Left lung (tissue), 14 donors: ENCODE measurements around the gene PRM3. TPM values are rescaled to one million over a fixed set of nuclear protein-coding genes. Genes with fewer than 3 reads are reported as not detected.

ENCODE experiments used
- ATAC-seq: fragments of 200-7000 bp; cut with Tn5 transposase; one replicate; pipeline ENCODE4 v1.9.1; 2020; ENCODE audit warnings: moderate library complexity
- DNase-seq, 4 donors: peaks; one replicate each; pipeline ENCODE4 v3.0.0-alpha.2; 2013 to 2020
- H3K27ac ChIP-seq, 2 donors: fragments of 200-600 bp; sonication (generic) in 1 of 2; one replicate each; pipeline versions ENCODE4 v1.5.0 to v1.8.0; 2020 to 2021
- H3K27me3 ChIP-seq, 2 donors: fragments of 200-600 bp; sonication (generic) in 1 of 2; one replicate each; pipeline versions ENCODE4 v1.5.0 to v1.8.0; 2020 to 2021
- H3K36me3 ChIP-seq, 2 donors: fragments of 200-600 bp; sonication (generic) in 1 of 2; one replicate each; pipeline versions ENCODE4 v1.5.0 to v1.8.0; 2020 to 2021
- H3K4me1 ChIP-seq, 2 donors: fragments of 200-600 bp; one replicate each; pipeline ENCODE4 v1.8.0; 2021
- H3K4me3 ChIP-seq, 2 donors: fragments of 200-600 bp; sonication (generic) in 1 of 2; one replicate each; pipeline versions ENCODE4 v1.5.0 to v1.8.0; 2020 to 2021; ENCODE audit warnings: mild to moderate bottlenecking in 1 of 2
- H3K9me3 ChIP-seq, 2 donors: fragments of 200-600 bp; sonication (generic) in 1 of 2; one replicate each; pipeline versions ENCODE4 v1.5.0 to v1.8.0; 2020 to 2021
- CTCF ChIP-seq, 2 donors: fragments of 200-600 bp; sonication (generic) in 1 of 2; IDR thresholded peaks; one replicate each; pipeline versions ENCODE4 v1.5.0 to v1.8.0; 2021; ENCODE audit warnings: antibody characterized with exemption in 2 of 2
- intact Hi-C, 2 donors: fragments of 100-400 bp; cut with DNase I; formaldehyde crosslinking; loops; one replicate each; pipeline versions ENCODE4 v1.11.2 to v1.14.2; 2022
- long read RNA-seq, 12 donors: library from polyadenylated mRNA in 2 of 12; unstranded in 2 of 12; transcript quantifications; one replicate each; pipeline ENCODE4 v2.0.0 and lab custom pipeline, GENCODE V29; 2019 to 2026
- polyA plus RNA-seq, 6 donors: library from polyadenylated mRNA; unstranded; fragments of 120-200 nt; gene quantifications; one replicate each; pipeline ENCODE4 v1.2.1, GENCODE V29; 2013; ENCODE audit not compliant: insufficient read length in 6 of 6
- total RNA-seq, 2 donors: library from RNA; stranded (reverse); fragmentation: NEBNext Ultra II Directional; extraction: Animal tissue kit (Norgen Biotek cat#: 25700); gene quantifications; one replicate each; pipeline ENCODE4 v1.2.1, GENCODE V29; 2021
- donor health status: DM: no; HTN: yes; CAD: no.
- donor health status: DM: no; HTN: no; CAD: no.

The PRM3 gene
- not detected for total RNA-seq
- polyA plus RNA-seq: not detected
- long read RNA-seq, donor 1: 0 reads
- long read RNA-seq, donor 2: 0 reads
- long read RNA-seq, donor 3: 0 reads
- long read RNA-seq, donor 4: 0 reads
- long read RNA-seq, donor 5: 0 reads
- long read RNA-seq, donor 6: 0 reads
- long read RNA-seq, donor 7: 0 reads
- long read RNA-seq, donor 8: 0 reads
- long read RNA-seq, donor 9: 0 reads
- long read RNA-seq, donor 10: 0 reads
- long read RNA-seq, donor 11: 0 reads
- long read RNA-seq, donor 12: 0 reads

DNA sequence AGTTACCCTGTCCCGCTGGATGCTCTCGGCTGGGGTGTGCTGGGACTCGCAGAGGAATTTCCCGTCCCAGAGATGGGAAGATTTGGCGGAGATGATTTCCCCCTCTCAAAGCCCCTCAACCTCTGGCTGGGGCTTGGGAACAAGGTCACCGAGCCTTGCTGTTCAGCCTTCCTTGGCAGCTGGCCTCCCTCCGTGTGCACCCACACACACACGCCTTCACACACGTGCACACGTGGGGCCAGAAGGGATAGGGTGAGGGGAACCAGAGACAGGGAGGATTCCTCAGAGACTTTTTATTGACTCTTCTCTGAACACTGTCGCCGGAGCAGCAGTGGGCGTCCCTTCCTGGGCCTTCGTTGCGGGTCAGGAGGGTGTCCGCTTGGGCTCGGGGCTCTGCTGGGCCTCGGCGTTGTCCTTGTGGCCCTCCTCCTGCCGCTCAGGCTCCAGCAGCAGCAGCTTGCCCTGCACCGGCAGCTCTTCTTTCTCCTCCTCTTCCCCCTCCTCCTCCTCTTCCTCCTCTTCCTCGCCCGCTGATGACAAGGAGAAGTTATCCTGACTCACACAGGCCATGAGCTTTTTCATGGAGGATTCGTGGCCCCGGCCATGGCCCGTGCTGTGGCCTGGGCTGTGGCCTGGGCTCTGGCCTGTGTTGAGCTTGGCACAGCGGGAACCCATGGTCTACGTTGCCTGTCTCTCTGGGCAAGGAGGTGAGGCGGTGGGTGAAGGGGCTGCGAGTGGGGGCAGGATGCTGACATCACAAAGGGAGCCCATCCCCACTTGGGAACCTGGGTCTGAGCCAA is at the start of gene PRM3:
PRM3 (minus strand) TSS at position 709 of the 800 bp plus-strand sequence; CDS start at position 675, 34 bp downstream.
- no peaks in the 10 kb centered on the region for H3K36me3 ChIP-seq
- ATAC-seq (no peak), DNase-seq (no peak)
- intact Hi-C loops: no loop called here
- H3K27me3 ChIP-seq: no peaks in the 10 kb centered on the region
- no peak within 1 kb of the TSS for H3K4me3 ChIP-seq
- no peak for TF ChIP-seq CTCF (IDR thresholded peaks at IDR 0.05)
- no peaks in the 10 kb centered on the region for H3K9me3 ChIP-seq
- H3K4me1 ChIP-seq: no peaks in the 10 kb centered on the region
- H3K27ac ChIP-seq: no peak within 1 kb of the TSS

- ATAC-seq: no peak
- DNase-seq: no peak
- TF ChIP-seq CTCF (IDR thresholded peaks at IDR 0.05): no peak
- H3K4me3 ChIP-seq: no peak overlapping the region
- no peaks in the 10 kb centered on the region for H3K27me3 ChIP-seq
- H3K36me3 ChIP-seq: no peaks in the 10 kb centered on the region
- no peak overlapping the region for H3K27ac ChIP-seq
- intact Hi-C loops: no loop called here
- H3K4me1 ChIP-seq: peaks cover 1 to 22% of the 10 kb centered on the region in 2 donors
- H3K9me3 ChIP-seq: no peaks in the 10 kb centered on the region
Measured at GRCh38 chr16:11322823-11323222, 49.4 kb upstream of the PRM3 start.

DNA sequence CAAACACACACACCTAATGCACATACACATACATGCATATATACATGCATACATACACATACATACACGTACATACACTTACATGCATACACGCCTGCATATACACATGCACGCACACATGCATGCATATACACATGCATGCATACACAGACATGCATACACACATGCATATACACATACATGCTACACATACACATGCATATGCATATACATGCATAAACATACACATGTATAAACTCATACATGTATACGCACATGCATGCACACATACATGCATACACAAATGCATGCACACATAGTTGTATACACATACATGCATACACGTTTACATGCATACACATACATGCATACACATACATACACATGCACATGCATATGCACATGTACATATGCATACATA is 48.2 kb upstream of the PRM3 start:
- ATAC-seq (no peak), DNase-seq (no peak)
- intact Hi-C loops: no loop called here
- TF ChIP-seq CTCF (IDR thresholded peaks at IDR 0.05): no peak
- Histone ChIP-seq H3K4me1 (peaks cover 0 to 18% of the 10 kb centered on the region in 2 donors), H3K27me3 (no peaks in the 10 kb centered on the region), H3K27ac (no peak overlapping the region), H3K9me3 (no peaks in the 10 kb centered on the region), H3K36me3 (no peaks in the 10 kb centered on the region), H3K4me3 (no peak overlapping the region)

- no peak overlapping the region for H3K27ac ChIP-seq
- peaks cover 0 to 3% of the 10 kb centered on the region in 2 donors for H3K4me1 ChIP-seq
- no peak for ATAC-seq
- intact Hi-C loops: no loop called here
- no peak for DNase-seq
- no peak for TF ChIP-seq CTCF (IDR thresholded peaks at IDR 0.05)
- H3K36me3 ChIP-seq: no peaks in the 10 kb centered on the region
- no peaks in the 10 kb centered on the region for H3K27me3 ChIP-seq
- no peaks in the 10 kb centered on the region for H3K9me3 ChIP-seq
- H3K4me3 ChIP-seq: no peak overlapping the region
Measured at GRCh38 chr16:11320170-11320569, 46.7 kb upstream of the PRM3 start.

- no peaks in the 10 kb centered on the region for H3K4me1 ChIP-seq
- no peaks in the 10 kb centered on the region for H3K9me3 ChIP-seq
- TF ChIP-seq CTCF (IDR thresholded peaks at IDR 0.05): no peak
- H3K4me3 ChIP-seq: no peak overlapping the region
- H3K27ac ChIP-seq: no peak overlapping the region
- H3K36me3 ChIP-seq: no peaks in the 10 kb centered on the region
- ATAC-seq (no peak), DNase-seq (no peak)
- H3K27me3 ChIP-seq: no peaks in the 10 kb centered on the region
- intact Hi-C loops: no loop called here
Measured at GRCh38 chr16:11319529-11320146, 46.2 kb upstream of the PRM3 start.
